DMS53 treated with DMSO at 0.1 percent for 48 hours (cell line): ENCODE measurements around the gene GDF10.
A peak's percentile ranks its signal among the peaks of the same experiment; 100 is the strongest.

Experiments
- DNase-seq: peaks from one replicate; lab custom pipeline; 2025; ENCODE audit not compliant: unreplicated experiment; lab: John Stamatoyannopoulos, UW

GDF10 gene

GRCh38 chr10:47291682-47292081 lies 8.3 kb upstream of the GDF10 start:
- no peak for DNase-seq

GRCh38 chr10:47294057-47294456 lies 5.9 kb upstream of the GDF10 start:
- DNase-seq = no peak

GRCh38 chr10:47294501-47294900 lies 5.5 kb upstream of the GDF10 start:
- DNase-seq = no peak

- DNase-seq = no peak
Observed at GRCh38 chr10:47295411-47295810, 4.6 kb upstream of the GDF10 start.

GRCh38 chr10:47296156-47296894 lies 3.7 kb upstream of the GDF10 start:
- DNase-seq = no peak

GRCh38 chr10:47296941-47297340 lies 3.1 kb upstream of the GDF10 start:
- no peak for DNase-seq

- DNase-seq = no peak
Observed at GRCh38 chr10:47297866-47298540, 2.0 kb upstream of the GDF10 start.

- DNase-seq = no peak
Observed at GRCh38 chr10:47298715-47299114, 1.3 kb upstream of the GDF10 start.

GRCh38 chr10:47300429-47300931 lies 483 bp downstream of the GDF10 start:
- no peak for DNase-seq

GRCh38 chr10:47301833-47302232 lies 1.8 kb downstream of the GDF10 start:
- DNase-seq = no peak

GRCh38 chr10:47303105-47303504 lies 3.1 kb downstream of the GDF10 start:
- no peak for DNase-seq

GRCh38 chr10:47303866-47304265 lies 3.9 kb downstream of the GDF10 start:
- DNase-seq = no peak

- no peak for DNase-seq
Observed at GRCh38 chr10:47305566-47305965, 5.6 kb downstream of the GDF10 start.

GRCh38 chr10:47306387-47307210 lies 6.6 kb downstream of the GDF10 start:
- DNase-seq = no peak

- DNase-seq = no peak
Observed at GRCh38 chr10:47307381-47307780, 7.4 kb downstream of the GDF10 start.

- no peak for DNase-seq
Observed at GRCh38 chr10:47308775-47309174, 8.8 kb downstream of the GDF10 start.

GRCh38 chr10:47309408-47310089 lies 9.6 kb downstream of the GDF10 start:
- DNase-seq = no peak

- DNase-seq = no peak
Observed at GRCh38 chr10:47310090-47310505, 10.1 kb downstream of the GDF10 start.

GRCh38 chr10:47311193-47311931 lies 11.4 kb downstream of the GDF10 start:
- peak; percentile 56 for DNase-seq

GRCh38 chr10:47311932-47312662 lies 12.1 kb downstream of the GDF10 start:
- DNase-seq = peak; percentile 73
